H4 (cell line): ENCODE measurements around the gene PHACTR1. TPM values are rescaled to one million over a fixed set of nuclear protein-coding genes. Genes with fewer than 3 reads are reported as not detected.

Source experiments
- DNase-seq: peaks from one replicate; pipeline ENCODE4 v3.0.0-alpha.2; 2015; ENCODE audit warnings: low spot score
- total RNA-seq: library from RNA; depleted of rRNA; stranded (reverse); fragments of >200 nt; shearing (Covaris generic); gene quantifications from 2 replicates; pipeline ENCODE4 v1.2.3, GENCODE V29; 2014

PHACTR1 gene
- total RNA-seq, 1 experiment from 2014 or later = 3.3 TPM

GRCh38 chr6:12987783-12988182 is 271.2 kb downstream of the PHACTR1 start:
- no peak for DNase-seq

GRCh38 chr6:12990162-12990561 is 273.6 kb downstream of the PHACTR1 start:
- no peak for DNase-seq

- no peak for DNase-seq
These were observed 274.9 kb downstream of the PHACTR1 start for GRCh38 chr6:12991435-12991834.

GRCh38 chr6:12992770-12993169 is 276.2 kb downstream of the PHACTR1 start:
- no peak for DNase-seq

- DNase-seq = no peak
These were observed 276.8 kb downstream of the PHACTR1 start for GRCh38 chr6:12993283-12993898.

GRCh38 chr6:12995419-12995818 is 278.9 kb downstream of the PHACTR1 start:
- no peak for DNase-seq

- DNase-seq = no peak
These were observed 284.0 kb downstream of the PHACTR1 start for GRCh38 chr6:13000537-13000936.

- DNase-seq = no peak
These were observed 285.4 kb downstream of the PHACTR1 start for GRCh38 chr6:13001927-13002326.

GRCh38 chr6:13004601-13005000 is 288.0 kb downstream of the PHACTR1 start:
- no peak for DNase-seq

GRCh38 chr6:13005994-13006393 is 289.4 kb downstream of the PHACTR1 start:
- DNase-seq = no peak

- peak; percentile 30 for DNase-seq
These were observed 290.2 kb downstream of the PHACTR1 start for GRCh38 chr6:13006578-13007300.

GRCh38 chr6:13007744-13008143 is 291.2 kb downstream of the PHACTR1 start:
- no peak for DNase-seq

GRCh38 chr6:13009031-13009430 is 292.5 kb downstream of the PHACTR1 start:
- no peak for DNase-seq

- DNase-seq = no peak
These were observed 292.9 kb downstream of the PHACTR1 start for GRCh38 chr6:13009461-13009860.

GRCh38 chr6:13011612-13012146 is 295.1 kb downstream of the PHACTR1 start:
- DNase-seq = no peak

- DNase-seq = no peak
These were observed 295.7 kb downstream of the PHACTR1 start for GRCh38 chr6:13012296-13012695.

GRCh38 chr6:13012977-13013680 is 296.6 kb downstream of the PHACTR1 start:
- DNase-seq = no peak

- no peak for DNase-seq
These were observed 297.3 kb downstream of the PHACTR1 start for GRCh38 chr6:13013681-13014503.

GRCh38 chr6:13014504-13015378 is 298.2 kb downstream of the PHACTR1 start:
- DNase-seq = no peak

GRCh38 chr6:13015379-13015681 is 298.8 kb downstream of the PHACTR1 start:
- no peak for DNase-seq

GRCh38 chr6:13024616-13025015 is 308.0 kb downstream of the PHACTR1 start:
- no peak for DNase-seq
